HL-60/S4 (cell line): Measurements from ENCODE around the gene CNP.
"Not testable (repeated sequence)": the region's sequence is repeated elsewhere in the genome, so short reads cannot be mapped to it uniquely, and the experiment has no call there.

Experiments used
- in situ Hi-C: fragments of 300-500 bp; cut with MboI; formaldehyde crosslinking; loops from 2 replicates; pipeline ENCODE4 v1.14.3; 2022; ENCODE audit warnings: low sequenced_read_pairs

CNP gene

DNA sequence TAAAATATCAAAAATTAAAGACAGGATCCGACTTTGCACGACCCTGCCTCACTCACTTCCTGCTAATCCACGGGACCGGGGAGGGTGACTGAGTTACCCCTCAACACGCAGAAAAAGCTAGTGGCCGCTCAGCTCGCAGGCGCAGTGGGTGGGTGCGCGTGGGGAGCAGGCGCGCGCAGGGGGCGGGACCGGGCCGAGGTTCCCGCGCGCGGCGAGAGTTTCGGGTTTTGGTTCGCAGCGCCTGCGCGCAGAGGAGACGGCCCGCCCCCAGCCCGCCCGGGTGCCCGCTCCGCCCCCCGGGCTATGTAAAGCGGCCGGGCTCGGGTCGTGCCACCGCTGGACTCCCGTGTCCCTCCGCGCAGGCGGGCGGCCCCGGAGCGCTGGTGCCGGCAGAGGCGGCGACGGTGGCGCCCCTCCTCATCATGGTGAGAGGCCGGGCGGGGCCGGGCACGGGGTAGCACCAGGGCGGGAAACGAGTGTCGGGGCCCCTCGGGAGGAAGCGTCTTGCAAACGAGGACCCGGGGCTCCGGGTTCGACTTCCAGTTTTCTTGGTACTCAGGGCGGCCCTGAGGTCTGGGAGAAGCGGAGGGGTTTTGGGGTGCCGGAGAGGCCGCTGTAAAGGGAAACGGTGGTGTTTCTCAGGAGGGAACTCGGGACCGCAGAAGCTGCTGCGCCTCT, at the start of gene CNP:
TSS of gene CNP (plus strand) at position 333 of the 678 bp plus-strand sequence. CDS start at position 423, 90 bp downstream.
- in situ Hi-C loops: loop anchor here (10.0 kb wide), 2 partner anchors 438 to 558 kb away; no protein-coding TSS in a partner anchor

DNA sequence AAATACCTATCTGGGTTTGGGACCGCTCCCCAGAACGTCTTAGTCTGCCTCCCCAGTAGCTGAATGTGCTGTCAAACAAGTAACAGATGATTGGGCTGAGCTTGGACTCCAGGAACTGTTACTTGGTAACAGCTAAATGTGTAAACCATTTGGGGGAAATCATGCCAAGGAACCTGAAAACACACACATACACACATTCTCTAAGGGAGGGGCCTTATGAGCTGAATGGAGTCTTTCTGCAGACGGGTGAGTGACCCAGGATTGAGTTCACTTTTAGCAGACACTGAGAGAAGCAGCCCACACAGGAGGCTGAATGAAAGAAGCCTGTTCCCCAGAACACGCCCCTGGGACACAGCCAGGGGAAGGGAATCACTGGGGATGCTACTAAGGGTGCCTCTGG, 49.4 kb upstream of the CNP start:
- in situ Hi-C loops: no loop called here

DNA sequence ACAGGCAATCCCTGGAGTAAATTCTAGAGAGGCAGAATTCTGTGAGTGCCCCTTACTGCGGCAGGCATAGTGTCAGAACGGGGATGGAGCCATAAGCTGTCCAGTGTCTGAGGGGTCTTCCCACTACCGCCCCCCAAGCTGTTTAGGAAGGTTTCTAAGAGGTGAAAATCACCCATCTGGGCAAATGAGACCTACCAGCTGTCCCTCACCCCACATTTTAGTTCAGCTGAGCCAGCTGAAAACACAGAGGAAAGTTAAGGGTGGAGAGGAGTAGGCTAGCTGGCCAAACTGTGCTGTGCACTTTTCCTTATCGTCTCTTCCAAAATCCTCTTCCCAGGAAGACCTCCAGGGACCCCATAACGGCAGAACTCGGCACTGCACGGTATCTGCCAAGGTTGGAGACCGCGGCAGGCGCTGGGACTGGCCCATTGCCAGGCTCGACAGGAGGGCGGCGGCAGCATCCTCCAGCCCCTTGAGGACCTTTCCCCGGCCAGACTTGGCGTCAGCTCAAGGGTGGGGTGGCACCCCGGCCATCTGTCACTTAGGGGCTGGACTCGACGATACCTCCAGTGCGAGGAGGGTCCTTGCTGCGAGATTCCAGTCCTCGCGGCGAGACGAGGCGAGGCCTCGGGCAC, 48.8 kb upstream of the CNP start:
- in situ Hi-C loops: no loop called here

DNA sequence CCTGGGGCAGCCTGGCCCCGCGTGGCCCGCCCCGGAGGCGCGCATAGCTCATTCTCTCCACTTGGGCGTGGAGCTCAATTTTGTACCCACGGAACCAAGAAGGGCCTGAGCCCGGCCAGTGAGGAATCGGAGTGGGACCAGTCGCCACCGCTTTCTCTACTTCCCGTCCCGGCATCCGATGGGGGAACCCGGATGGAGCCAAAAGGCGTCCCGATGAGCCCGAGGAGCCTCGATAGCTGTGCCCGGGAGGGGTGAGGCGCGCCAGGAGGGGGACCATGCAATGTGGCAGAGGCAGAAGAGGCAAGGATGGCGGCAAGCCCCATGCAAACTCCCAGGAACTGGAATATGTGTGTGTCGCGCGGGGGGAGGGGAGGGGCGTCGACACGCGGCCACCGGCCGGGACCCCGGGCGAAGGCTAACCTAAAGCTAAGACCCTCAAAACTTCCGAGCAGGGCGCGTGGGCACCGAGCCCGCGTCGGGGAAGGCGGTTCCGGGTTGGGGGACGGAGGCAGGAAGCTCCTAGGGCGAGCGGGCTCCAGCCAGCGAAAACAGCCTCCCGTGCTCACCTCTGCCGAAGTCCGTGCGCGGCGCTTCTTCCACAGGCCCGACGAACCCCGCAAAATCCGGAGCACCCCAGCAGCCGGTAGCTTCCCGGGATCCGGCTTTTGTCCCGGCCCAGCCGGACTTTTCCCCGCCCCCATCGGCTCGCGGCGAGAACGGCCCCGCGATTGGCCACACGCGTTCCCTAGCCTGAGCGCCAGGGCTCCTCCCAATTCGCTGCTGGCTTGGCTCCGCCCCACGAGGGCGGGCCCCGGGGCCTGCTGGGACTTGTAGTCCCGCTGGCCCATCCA, 48.1 kb upstream of the CNP start, which contains the start of gene ACLY:
TSS of gene ACLY (minus strand) at position 638 of the 851 bp plus-strand sequence. CDS start 5,078 bp downstream, outside the sequence.
- in situ Hi-C loops: no loop called here

DNA sequence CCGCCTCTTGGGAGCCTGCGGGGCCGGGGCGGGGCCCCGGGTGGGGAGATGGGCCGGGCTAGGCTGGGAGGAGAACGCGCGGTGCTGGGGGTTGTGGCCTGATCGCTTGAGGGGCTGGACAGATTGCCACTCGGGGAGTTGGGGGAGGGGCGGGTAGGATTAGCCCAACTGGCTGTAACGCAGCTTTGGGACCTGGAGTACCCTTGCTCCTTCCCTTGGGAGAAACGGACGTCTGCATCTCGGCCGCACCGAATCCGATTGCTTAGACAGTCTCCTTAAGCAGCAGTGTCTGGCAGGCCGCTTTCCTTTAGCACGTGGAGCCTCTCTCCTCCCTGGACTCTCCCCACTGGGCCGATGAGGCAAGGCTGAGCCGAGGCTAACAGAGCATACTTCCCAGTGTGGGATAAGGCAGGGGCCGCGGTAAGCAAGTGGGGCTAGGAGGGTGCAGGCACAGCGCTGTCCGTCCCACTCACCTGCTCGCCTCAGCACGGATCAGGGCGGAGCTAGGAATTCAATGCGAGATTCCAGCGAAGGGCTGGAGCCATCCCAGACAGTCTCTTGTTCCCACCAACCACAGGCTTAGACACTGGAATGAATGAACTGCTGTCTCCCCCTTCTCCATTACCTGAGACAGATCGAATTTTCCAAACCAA, 47.3 kb upstream of the CNP start:
- in situ Hi-C loops: no loop called here

DNA sequence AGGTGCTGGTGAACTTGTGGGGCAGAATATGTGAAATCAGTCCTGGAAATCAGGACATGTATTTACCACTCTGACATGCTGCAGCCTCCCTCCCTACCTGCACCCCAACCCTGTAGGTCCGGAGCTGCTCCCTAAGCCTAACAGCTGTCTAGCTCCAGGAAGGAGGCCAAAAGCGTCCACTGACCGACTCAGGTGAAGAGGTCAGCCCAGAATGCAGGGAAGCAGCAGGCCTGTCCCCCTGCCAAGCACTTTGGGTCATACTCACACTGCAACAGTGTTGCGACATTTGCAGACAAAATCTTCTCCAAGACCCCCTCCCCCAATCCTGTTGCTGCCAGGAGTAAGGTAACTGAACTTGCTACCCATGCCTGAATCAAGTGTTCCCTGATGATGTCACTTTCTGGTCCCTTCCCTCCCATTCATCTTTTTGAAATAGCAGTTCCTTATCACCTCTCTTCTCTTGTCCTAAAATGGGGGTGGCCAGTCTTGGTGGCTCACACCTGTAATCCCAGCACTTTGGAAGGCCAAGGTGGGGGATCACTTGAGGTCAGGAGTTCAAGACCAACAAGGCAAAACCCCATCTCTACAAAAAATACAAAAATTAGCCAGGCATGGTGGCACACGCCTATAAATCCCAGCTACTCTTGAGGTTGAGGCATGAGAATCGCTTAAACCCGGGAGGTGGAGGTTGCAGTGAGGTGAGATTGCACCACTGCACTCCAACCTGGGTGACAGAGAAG, 46.6 kb upstream of the CNP start:
- in situ Hi-C loops: no loop called here

DNA sequence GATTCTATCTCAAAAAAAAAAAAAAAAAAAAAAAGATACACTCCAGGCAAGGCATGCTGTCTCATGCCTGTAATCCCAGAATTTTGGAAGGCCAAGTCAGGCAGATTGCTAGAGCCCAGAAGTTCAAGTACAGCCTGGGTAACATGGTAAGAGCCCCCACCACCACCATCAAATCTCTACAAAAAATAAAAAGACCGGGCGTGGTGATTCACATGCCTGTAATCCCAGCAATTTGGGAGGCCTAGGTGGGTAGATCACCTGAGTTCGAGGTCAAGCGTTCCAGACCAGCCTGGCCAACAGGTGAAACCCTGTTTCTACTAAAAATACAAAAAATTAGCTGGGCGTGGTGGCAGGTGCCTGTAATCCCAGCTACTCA, 46.0 kb upstream of the CNP start:
- in situ Hi-C loops: no loop called here

DNA sequence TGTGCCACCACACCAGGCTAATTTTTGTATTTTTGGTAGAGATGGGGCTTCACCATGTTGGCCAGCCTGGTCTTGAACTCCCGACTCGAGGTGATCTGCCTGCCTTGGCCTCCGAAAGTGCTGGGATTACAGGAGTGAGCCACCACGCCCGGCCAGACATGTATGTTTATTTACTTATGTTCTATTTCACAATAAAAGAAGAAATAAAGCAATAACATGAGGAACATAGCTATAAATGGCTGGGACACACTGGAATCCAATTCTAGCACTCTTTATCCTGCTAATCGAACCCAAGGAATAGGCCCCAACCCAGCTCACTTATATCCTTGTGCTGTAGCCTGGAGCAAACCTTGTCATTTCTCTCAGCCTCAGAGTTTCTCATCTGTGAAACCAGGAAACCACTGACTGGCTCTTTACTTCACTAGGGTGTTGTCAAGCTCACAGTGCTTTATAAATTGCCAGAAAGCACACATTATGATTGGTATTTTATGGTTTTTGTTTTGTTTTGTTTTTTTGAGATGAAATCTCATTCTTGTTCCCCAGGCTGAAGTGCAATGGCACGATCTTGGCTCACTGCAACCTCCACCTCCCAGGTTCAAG, 40.5 kb upstream of the CNP start:
- in situ Hi-C loops: no loop called here

DNA sequence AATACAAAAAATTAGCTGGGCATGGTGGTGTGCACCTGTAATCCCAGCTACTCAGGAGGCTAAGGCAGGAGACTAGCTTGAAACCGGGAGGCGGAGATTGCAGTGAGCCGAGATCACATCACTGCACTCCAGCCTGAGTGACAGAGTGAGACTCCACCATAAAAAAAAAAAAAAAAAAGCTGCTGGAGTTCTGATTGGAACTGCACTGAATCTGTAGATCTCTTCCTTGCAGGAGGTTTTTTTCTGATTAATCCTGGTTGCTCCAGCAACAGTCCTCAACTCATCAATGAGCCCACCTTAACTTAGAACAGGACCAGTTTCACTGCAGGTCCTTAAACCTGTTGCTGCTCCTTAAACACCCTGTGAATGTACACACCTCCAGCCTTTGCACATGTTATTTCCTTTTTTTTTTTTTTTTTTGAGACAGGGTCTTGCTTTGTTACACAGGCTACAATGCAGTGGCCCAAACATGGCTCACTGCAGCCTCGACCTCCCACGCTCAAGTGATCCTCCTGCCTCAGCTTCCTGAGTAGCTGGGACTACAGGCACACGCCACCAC, 37.8 kb upstream of the CNP start:
- in situ Hi-C loops: no loop called here

DNA sequence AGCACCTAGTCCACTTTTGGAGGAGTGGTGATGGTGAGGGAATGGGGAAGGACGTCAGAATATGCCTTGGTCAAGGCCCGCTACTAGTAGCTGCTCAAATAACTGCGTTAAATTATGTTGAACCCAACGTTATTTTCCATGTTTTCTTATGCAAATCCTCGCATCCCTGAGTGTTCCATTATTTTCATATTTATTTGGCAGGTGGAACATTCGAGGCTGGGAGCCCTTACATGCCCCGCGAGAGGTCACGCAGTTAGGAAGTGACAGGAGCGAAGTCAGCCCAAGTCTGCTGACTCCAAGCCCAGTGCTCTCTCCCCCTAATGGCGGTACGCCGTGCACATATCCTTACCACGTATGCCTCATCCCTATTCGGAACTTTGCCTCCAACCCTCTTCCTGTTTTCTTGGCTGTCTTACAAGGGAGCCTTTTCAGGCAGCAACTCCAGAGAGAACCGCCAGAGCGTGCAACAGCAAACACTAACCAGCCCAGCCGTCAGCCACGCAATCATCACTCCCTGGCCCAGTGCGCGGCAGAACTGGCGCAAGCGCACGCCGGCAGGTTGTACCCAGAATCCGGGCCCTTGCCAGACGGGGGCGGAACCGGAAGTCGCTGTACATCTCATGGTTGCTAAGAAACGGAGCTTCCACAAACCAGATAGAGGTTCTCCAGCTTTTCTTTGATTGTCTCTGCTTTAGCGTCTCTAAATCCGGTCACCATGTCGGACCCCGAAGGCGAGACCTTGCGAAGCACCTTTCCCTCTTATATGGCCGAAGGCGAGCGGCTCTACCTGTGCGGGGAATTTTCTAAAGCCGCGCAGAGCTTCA, 36.4 kb upstream of the CNP start, which contains the start of gene ODAD4:
TSS of gene ODAD4 (plus strand) at position 609 of the 824 bp plus-strand sequence. CDS start at position 716, 107 bp downstream.
- in situ Hi-C loops: no loop called here

DNA sequence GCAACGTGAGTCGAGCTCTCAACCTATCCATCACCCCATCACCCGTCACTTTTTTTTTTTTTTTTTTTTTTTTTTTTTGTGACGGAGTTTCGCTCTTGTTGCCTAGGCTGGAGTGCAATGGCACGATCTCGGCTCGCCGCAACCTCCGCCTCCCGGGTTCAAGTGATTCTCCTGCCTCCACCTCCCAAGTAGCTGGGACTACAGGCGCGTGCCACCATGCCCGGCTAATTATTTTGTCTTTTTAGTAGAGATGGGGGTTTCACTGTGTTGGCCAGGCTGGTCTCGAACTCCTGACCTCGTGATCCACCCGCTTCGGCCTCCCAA, 35.8 kb upstream of the CNP start:
- in situ Hi-C loops: not testable (repeated sequence)

DNA sequence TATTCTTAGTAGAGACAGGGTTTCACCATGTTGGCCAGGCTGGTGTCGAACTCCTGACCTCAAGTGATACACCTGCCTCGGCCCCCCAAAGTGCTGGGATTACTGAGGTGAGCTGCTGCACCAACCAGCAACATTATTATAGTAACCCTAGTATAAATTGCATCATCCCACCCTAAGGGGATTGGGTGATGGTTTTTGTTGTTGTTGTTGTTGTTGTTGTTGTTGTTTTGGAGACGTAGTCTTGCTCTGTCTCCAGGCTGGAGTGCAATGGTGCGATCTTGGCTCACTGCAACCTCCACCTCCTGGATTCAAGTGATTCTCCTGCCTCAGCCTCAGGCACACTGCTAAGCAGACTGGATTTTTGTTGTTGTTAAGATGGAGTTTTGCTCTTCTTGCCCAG, 34.9 kb upstream of the CNP start:
- in situ Hi-C loops: not testable (repeated sequence)

DNA sequence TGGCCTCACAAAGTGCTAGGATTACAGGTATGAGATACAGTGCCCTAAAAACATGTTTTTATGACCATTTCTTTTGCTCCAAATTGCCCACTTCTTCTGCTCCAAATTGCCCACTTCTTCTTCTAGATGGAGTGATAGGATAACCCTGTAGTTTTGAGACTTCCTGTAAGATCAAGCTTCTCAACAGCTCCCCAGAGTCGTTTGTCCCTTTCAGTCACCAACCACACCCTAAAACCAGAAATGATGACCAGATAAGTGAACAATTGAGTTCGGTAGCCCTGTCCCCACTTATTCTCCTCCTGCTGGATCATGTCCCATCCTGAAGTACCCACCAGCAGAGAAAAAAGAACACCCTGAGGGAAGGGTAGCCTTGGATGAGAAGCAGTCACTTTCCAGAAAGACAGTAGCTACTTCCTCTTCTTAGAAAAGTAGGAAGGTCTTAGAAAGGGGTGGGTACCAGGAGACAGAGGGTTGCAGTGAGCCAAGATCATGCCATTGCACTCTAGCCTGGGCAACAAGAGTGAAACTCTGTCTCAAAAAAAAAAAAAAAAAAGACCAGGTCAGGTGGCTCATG, 33.7 kb upstream of the CNP start:
- in situ Hi-C loops: no loop called here

DNA sequence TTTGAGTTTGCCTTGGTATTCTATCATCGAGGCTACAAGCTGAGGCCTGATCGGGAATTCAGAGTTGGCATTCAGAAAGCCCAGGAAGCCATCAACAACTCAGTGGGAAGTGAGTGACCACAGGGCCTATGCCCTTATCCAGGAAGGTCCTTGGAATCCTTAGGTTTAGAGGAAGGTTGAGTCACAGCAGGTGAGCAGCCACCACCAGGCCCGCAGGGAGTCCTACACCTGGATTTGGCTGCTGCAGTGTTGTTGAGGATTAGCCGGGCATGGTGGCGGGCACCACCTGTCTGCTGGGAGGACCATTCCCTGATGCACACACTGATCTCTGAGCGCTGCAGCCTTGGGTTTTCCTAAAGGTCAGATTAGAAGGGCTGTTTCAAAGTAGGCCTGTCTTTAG, 31.0 kb upstream of the CNP start:
- in situ Hi-C loops: no loop called here

DNA sequence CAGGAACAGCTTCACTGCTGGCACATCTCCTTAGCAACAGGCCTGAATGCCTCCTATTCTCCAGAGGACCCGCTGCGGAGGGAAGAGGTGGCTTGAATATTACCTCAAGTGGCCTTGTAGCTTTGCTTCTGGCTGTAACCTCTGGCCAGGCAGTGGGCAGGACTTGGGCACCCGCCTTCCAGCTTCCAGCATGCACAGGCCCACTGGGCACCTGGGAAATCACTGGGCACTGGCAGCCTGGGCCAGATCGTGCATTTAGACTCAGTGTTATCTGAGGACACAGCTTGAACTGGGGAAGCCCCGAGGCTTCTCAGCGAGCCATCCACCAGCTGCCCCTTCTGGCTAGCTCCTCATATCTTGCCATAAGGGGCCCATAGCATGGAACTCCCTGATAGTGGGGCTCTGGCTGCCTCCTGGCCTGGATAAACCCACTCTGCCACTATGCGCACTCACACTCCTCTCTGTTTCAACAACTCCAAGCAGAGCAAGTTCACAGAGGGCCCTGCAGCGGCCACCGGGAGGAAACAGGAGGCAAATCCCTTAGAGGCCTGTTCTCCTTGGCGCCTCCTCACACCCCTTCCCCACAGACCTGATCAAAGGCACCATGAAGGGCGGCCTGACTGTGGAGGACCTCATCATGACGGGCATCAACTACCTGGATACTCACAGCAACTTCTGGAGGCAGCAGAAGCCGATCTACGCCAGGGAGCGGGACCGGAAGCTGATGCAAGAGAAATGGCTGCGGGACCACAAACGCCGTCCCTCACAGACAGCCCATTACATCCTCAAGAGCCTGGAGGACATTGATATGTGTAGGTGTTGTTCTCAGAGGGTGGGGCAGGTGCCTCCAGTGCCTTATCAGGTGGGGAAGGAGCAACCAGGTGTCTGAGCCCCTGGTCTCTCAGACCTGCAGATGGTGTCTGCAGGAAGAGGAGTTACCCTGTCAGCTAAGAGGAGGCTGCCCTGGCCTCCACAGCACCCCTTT, 28.3 kb upstream of the CNP start:
- in situ Hi-C loops: no loop called here

DNA sequence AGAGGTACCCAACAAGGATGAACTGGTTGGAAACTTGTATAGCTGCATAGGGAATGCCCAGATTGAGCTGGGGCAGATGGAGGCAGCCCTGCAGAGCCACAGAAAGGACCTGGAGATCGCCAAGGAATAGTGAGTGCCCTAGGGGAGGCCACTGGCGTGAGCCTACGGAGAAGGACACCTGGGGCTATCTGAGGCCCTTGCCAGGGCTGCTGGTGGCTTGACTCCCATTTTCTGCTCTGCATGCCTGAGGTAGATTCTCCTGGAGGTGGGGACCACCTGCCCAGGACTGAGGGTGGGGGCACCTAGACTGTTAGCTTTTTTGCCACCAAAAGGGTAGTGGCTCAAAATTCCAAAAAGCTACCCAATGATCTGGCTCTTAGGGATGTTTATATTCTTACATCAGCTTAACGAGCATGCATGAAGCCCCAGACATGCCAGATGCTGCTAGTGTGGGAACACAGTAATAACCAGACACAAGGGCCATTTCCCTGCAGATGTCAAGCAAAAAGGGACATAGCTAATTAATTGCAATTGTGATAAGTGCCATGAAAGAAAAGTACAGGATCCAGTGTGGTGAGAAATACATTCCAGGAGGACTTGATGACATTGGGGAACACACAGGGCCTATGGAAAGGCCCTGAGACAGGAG, 27.4 kb upstream of the CNP start:
- in situ Hi-C loops: no loop called here

DNA sequence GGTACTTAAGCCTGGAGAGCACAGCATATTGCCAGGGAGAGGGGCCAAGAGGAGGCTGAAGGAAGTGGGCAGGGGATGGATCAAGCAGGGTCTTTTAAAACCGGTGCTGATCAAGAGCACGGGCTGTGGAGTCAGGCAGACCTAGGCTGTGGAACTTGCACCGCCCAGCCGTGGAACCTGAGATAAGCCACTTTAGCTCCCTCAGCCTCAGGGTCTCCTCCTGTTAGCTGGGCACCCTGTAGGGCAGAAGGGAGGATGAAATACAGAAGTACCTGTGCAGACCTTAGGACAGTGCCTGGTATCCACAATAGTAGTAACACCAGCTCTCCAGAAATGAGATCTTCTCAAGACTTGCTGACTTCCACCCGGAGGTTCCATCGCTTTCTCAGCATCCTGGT, 26.9 kb upstream of the CNP start:
- in situ Hi-C loops: no loop called here
